Measurements from ENCODE around the gene SRC.

Gene SRC

GRCh38 chr20:37416100-37416847 is 70.3 kb downstream of the SRC start:
- no peak for DNase-seq

GRCh38 chr20:37416848-37417616 is 71.1 kb downstream of the SRC start:
- DNase-seq, result no peak

GRCh38 chr20:37417617-37418467 is 71.9 kb downstream of the SRC start:
- DNase-seq, result no peak

GRCh38 chr20:37418591-37419109 is 72.7 kb downstream of the SRC start:
- DNase-seq, result no peak

GRCh38 chr20:37419307-37419706 is 73.4 kb downstream of the SRC start:
- no peak for DNase-seq

GRCh38 chr20:37419774-37420542 is 74.0 kb downstream of the SRC start:
- DNase-seq, result no peak

GRCh38 chr20:37420610-37421009 is 74.7 kb downstream of the SRC start:
- DNase-seq, result no peak

- DNase-seq, result no peak
These were observed 75.3 kb downstream of the SRC start for GRCh38 chr20:37421060-37421905.

GRCh38 chr20:37421988-37422387 is 76.0 kb downstream of the SRC start:
- no peak for DNase-seq

- DNase-seq, result no peak
These were observed 76.9 kb downstream of the SRC start for GRCh38 chr20:37422791-37423286.

GRCh38 chr20:37423545-37423944 is 77.6 kb downstream of the SRC start:
- DNase-seq, result no peak

GRCh38 chr20:37424062-37424851 is 78.3 kb downstream of the SRC start:
- DNase-seq, result peak; percentile 15

GRCh38 chr20:37425103-37425625 is 79.2 kb downstream of the SRC start:
- no peak for DNase-seq

- DNase-seq, result no peak
These were observed 80.2 kb downstream of the SRC start for GRCh38 chr20:37426106-37426505.

GRCh38 chr20:37426978-37427377 is 81.0 kb downstream of the SRC start:
- no peak for DNase-seq

- DNase-seq, result no peak
These were observed 84.1 kb downstream of the SRC start for GRCh38 chr20:37430044-37430443.

GRCh38 chr20:37430778-37431460 is 85.0 kb downstream of the SRC start:
- DNase-seq, result peak; percentile 84

GRCh38 chr20:37431786-37432185 is 85.8 kb downstream of the SRC start:
- DNase-seq, result no peak

- no peak for DNase-seq
These were observed 86.7 kb downstream of the SRC start for GRCh38 chr20:37432606-37433005.
